NCI-H524 treated with DMSO at 0.1 percent for 48 hours (cell line): ENCODE data around the gene GALNT18.

Experiments used
- DNase-seq: peaks from one replicate; lab custom pipeline; 2025; lab: John Stamatoyannopoulos, UW

Gene GALNT18

GRCh38 chr11:11528986-11529385, 92.8 kb downstream of the GALNT18 start:
- no peak for DNase-seq

- DNase-seq: no peak
Observed at GRCh38 chr11:11525283-11525682, 96.5 kb downstream of the GALNT18 start.

- no peak for DNase-seq
Observed at GRCh38 chr11:11524436-11525061, 97.3 kb downstream of the GALNT18 start.

DNA sequence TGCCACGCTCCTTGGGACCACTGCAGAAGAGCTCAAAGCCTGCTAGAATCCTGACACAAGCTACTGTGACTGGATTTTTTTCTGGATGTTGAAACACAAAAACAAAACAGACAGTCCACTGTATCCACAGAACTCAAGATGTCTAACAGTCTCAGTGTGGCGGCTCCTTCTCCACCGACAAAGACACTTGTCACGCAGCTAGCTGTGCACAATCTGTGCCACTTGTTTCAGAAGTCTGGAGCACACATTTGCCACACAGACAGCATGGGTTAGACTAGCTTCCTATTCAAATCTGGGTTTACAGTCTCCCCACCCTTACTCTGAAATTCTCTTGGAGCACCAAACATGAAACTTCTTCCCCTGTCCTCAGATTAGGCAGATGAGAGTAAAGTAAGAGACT, 99.2 kb downstream of the GALNT18 start:
- DNase-seq: no peak

GRCh38 chr11:11521306-11522002, 100.4 kb downstream of the GALNT18 start:
- no peak for DNase-seq

GRCh38 chr11:11520231-11521015, 101.4 kb downstream of the GALNT18 start:
- DNase-seq: no peak

DNA sequence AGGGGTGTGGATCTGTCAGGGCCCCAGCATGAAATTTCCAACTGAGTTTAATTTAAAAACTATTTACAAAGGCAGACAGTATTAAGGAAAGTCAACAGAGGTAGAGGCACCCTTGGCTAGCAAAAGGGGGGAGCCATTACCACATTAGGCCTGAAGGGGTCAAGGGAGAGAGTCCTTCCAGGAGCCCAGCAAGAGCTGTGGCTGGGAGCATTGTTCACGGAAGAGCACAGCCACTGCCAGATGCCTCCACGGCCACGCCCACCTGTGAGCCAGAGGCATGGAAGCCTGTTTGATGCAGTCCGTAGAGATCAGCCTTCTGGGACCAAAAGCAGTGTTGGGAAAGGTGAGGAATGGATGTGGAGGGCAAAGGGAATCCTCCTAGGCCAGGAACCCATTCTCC, 102.6 kb downstream of the GALNT18 start:
- no peak for DNase-seq

DNA sequence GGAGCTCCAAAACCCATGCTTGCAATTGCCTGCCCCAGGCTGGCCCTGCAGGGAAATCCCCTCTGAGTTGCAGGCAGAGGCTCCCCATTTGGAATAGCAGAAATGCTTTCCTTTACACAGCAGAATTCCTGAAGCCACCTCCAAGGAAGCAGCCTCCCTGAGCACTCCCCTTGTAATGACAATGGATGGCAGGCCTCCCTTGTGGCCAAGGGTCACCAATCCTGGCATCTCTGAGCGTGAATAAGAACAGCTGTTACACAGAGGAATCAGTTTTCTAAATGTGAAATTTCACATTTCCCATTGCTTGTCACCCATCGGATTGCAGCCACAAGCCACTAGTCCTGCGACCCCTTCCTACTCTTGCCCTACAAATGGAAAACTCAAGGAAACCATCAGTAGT, 107.6 kb downstream of the GALNT18 start:
- no peak for DNase-seq

GRCh38 chr11:11513422-11513821, 108.4 kb downstream of the GALNT18 start:
- DNase-seq: no peak

- no peak for DNase-seq
Observed at GRCh38 chr11:11512929-11513328, 108.9 kb downstream of the GALNT18 start.

DNA sequence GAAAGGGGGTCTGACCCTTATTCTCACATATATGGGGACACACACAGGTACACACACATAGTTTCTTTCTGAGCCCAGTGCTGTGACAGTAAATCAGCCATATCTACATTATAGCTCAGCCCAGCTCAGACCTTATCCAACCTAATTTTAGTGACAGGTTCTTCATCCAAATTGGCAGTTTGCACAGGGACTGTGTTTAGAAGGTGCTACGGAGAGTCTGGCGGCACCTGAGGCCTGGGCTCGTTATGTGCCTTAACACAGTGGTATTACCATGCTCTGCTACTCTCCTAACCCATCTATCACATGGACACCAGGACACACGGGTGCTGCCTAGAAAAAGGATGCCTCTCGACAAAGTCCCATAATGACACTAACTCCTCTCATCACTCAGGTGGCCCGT, 109.3 kb downstream of the GALNT18 start:
- DNase-seq: no peak

GRCh38 chr11:11512090-11512489, 109.7 kb downstream of the GALNT18 start:
- no peak for DNase-seq

DNA sequence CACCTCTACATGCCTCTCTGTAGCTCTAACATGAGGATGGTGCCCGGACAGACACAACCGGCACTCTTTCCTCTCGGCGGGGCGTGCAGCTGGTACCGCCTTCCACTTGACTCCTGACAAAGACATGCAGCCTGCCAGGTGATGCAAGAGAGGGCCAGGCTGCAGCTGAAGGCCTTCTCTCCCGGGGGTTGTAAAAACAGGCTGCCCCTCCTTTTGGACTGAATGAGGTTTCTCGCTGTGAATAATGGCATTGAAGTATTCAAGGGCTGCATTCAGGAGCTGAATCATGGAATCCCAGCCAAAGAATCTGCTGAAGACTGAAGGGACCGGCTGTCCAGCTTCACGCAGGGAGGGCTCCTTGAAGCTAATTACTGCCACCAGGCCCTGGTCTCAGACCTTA, 110.9 kb downstream of the GALNT18 start:
- DNase-seq: no peak

- no peak for DNase-seq
Observed at GRCh38 chr11:11505692-11506091, 116.1 kb downstream of the GALNT18 start.

DNA sequence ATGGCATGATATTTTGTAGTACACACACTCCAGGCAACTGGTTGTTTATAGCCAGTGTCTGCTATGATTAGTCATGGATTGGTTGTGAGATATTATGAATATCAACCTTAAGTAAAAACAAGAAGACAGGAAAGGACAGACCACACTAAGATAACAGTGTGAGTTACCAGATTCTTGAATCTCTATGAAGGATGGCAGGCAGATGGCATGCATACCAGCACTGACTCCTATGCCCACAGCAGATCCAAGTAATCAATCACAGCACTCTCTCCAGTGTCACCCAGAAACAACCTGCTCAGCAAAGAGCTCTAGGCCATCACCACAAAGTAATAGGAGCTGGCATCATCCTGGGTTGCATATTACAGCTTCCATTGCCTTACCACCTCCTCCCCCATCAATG, 116.6 kb downstream of the GALNT18 start:
- no peak for DNase-seq

GRCh38 chr11:11504071-11504470, 117.7 kb downstream of the GALNT18 start:
- no peak for DNase-seq

GRCh38 chr11:11502263-11502861, 119.4 kb downstream of the GALNT18 start:
- no peak for DNase-seq

- no peak for DNase-seq
Observed at GRCh38 chr11:11501546-11502262, 120.1 kb downstream of the GALNT18 start.

- DNase-seq: no peak
Observed at GRCh38 chr11:11500744-11501487, 120.9 kb downstream of the GALNT18 start.

DNA sequence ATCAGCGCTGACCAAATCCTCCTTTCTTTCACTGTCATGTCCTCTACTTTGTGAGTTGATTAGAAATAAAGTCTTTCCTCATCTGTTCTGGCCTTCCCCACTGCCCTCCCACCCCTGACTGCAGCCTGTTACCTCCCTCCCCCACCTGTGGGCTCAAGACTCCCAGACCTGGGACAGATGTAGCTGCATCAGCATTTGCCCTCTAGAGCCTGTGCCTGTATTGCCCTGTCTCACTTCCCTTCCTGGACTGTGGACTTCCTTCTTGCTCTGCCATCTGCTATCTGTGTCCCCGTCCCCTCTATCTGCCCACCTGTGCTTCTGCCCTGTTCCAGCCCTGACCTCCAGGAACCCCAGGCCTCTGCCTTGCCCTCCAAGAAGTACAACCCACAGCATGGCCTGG, 122.5 kb downstream of the GALNT18 start:
- no peak for DNase-seq

DNA sequence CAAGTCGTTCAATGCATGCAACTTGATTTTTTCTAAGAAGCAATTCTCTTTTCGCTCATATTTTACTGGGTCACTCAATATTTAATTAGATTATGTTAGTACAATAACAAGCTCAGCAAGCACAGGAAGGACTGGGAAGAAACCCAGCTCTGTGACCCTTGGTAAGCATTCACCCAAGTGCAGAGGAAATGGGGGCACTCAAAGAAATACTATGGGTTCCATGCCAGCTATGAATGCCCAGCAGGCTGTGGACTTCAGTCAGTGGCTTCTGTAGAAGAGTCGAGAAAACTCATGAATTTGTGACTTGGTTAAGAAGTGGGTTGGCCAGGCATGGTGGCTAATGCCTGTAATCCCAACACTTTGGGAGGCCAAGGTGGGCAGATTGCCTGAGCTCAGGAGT, 123.6 kb downstream of the GALNT18 start:
- DNase-seq: no peak
